ENCODE measurements around the gene OR51A7.
"Not testable (repeated sequence)": the region's sequence is repeated elsewhere in the genome, so short reads cannot be mapped to it uniquely, and the experiment has no call there.

OR51A7 gene

DNA sequence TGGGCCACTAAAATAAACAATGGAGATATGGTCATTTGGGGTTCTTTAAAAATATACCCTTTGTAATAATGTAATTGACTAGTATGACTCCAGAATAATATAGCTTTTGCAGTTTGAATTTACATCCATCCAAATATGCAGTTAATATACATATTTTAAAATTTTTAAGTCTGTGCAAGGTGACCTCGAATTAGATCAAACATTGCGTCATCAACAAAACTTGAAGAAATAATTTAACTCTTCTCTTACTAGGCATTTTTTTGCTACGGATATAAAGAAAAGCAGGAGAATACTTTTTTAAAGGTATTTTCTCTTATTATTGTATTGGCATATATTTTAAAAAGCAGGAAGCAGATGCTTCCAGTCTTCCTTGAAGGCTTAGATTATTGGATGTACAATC lies 33.2 kb downstream of the OR51A7 start:
- Histone ChIP-seq H2AFZ (no peak overlapping the region), H3K4me1 (no peaks in the 10 kb centered on the region), H3K9me3 (ENCODE audit: control insufficient read depth, low read length) (no peaks in the 10 kb centered on the region), H3K4me2 (ENCODE audit: low read length) (no peak overlapping the region), H3K27ac (no peak overlapping the region), H3K27me3 (ENCODE audit: control insufficient read depth, insufficient read depth, low read length) (no peaks in the 10 kb centered on the region), H3K4me3 (ENCODE audit: low read depth, low read length) (no peak overlapping the region), H3K36me3 (ENCODE audit: control insufficient read depth, insufficient read depth, low read length) (no peaks in the 10 kb centered on the region), H3K79me2 (no peaks in the 10 kb centered on the region), H3K9ac (no peak overlapping the region)
- TF ChIP-seq, protein P1, sequence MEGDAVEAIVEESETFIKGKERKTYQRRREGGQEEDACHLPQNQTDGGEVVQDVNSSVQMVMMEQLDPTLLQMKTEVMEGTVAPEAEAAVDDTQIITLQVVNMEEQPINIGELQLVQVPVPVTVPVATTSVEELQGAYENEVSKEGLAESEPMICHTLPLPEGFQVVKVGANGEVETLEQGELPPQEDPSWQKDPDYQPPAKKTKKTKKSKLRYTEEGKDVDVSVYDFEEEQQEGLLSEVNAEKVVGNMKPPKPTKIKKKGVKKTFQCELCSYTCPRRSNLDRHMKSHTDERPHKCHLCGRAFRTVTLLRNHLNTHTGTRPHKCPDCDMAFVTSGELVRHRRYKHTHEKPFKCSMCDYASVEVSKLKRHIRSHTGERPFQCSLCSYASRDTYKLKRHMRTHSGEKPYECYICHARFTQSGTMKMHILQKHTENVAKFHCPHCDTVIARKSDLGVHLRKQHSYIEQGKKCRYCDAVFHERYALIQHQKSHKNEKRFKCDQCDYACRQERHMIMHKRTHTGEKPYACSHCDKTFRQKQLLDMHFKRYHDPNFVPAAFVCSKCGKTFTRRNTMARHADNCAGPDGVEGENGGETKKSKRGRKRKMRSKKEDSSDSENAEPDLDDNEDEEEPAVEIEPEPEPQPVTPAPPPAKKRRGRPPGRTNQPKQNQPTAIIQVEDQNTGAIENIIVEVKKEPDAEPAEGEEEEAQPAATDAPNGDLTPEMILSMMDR (IDR thresholded peaks at IDR 0.05), result no peak

DNA sequence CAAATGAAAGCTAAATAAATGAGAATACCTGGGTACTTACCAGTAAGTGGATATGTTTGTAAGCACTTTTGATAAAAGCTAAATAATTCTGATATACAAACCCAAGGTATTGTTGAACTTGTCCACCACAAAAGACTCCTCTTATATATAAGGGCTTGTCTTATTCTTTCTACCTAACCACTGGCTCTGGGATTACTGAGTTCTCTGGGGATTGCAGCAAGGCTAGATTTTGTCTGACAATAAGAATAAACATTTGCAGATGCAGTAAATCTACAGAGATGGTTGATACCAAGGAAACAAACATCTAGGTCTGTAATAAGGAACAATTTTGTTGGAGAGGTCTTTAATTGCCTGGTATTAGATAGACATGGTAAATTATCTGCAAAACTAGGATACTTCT lies 43.9 kb downstream of the OR51A7 start, which contains the start of gene OR51A4:
Gene OR51A4, minus strand, starts transcription at position 101 of the 400 bp plus-strand sequence. CDS start 505 bp downstream, outside the sequence.
- H3K9me3 ChIP-seq (ENCODE audit: control insufficient read depth, low read length), result no peaks in the 10 kb centered on the region
- H3K36me3 ChIP-seq (ENCODE audit: control insufficient read depth, insufficient read depth, low read length), result no peaks in the 10 kb centered on the region
- TF ChIP-seq, protein P1 (IDR thresholded peaks at IDR 0.05), result no peak
- no peak within 1 kb of the TSS for H3K9ac ChIP-seq
- no peak within 1 kb of the TSS for H3K27ac ChIP-seq
- no peak within 1 kb of the TSS for H2AFZ ChIP-seq
- no peak within 1 kb of the TSS for H3K4me2 ChIP-seq (ENCODE audit: low read length)
- no peaks in the 10 kb centered on the region for H3K27me3 ChIP-seq (ENCODE audit: control insufficient read depth, insufficient read depth, low read length)
- H3K4me3 ChIP-seq (ENCODE audit: low read depth, low read length), result no peak within 1 kb of the TSS
- no peaks in the 10 kb centered on the region for H3K79me2 ChIP-seq
- H3K4me1 ChIP-seq, result no peaks in the 10 kb centered on the region

DNA sequence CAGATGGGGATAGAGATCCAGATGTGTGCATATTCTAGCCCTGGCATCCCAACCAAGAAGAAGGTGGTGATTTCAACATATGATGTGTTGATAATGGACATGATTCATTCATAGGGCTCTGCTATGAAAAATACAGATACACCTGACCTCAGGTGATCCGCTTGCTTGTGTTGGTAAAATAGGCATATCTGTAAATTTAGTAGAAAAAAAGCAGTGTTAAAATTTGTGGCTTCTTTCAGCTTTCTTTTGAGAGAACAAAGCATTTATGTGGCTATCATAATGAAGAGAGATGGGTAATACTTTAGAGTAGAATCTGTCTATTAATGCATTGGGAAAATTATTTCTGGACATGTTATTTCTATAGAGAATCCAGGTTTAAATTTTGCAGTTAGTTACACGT lies 52.0 kb downstream of the OR51A7 start, which contains the start of gene OR51A2:
Gene OR51A2, minus strand, starts transcription at position 101 of the 400 bp plus-strand sequence. Its CDS starts 0 bp downstream, at position 101.
- not testable (repeated sequence) for H3K36me3 ChIP-seq (ENCODE audit: control insufficient read depth, insufficient read depth, low read length); H3K27me3 ChIP-seq (ENCODE audit: control insufficient read depth, insufficient read depth, low read length); H3K9ac ChIP-seq; H3K4me3 ChIP-seq (ENCODE audit: low read depth, low read length); H3K79me2 ChIP-seq; H3K4me2 ChIP-seq (ENCODE audit: low read length); H3K4me1 ChIP-seq; H2AFZ ChIP-seq; H3K27ac ChIP-seq; H3K9me3 ChIP-seq (ENCODE audit: control insufficient read depth, low read length)

DNA sequence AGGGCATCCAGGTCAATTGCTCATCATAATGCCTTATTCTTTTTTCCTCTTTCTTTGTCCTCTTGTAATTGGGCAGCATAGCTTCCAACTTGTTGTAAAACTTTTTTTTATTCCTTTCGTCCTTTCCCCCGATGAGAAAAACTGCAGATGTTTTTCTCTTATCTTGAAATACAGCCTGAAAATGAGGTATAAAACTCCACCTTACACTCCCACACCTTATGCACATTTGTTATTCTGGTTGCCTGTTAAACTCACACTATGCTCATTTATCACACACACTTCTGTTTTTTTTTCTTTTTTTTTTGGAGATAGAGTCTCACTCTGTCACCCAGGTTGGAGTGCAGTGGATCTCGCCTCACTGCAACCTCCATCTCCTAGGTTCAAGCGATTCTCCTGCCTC lies 53.8 kb downstream of the OR51A7 start:
- Histone ChIP-seq H2AFZ (no peak overlapping the region), H3K27ac (no peak overlapping the region)
- TF ChIP-seq, protein P1 (IDR thresholded peaks at IDR 0.05), result no peak

More for the DNA sequence above, 53.8 kb downstream of the OR51A7 start:
- H3K9me3 ChIP-seq (ENCODE audit: control insufficient read depth, low read length), result no peaks in the 10 kb centered on the region
- H3K4me1 ChIP-seq, result no peaks in the 10 kb centered on the region
- no peak overlapping the region for H3K9ac ChIP-seq
- H3K4me3 ChIP-seq (ENCODE audit: low read depth, low read length), result no peak overlapping the region
- H3K36me3 ChIP-seq (ENCODE audit: control insufficient read depth, insufficient read depth, low read length), result no peaks in the 10 kb centered on the region
- H3K27me3 ChIP-seq (ENCODE audit: control insufficient read depth, insufficient read depth, low read length), result no peaks in the 10 kb centered on the region
- no peak overlapping the region for H3K4me2 ChIP-seq (ENCODE audit: low read length)
- no peaks in the 10 kb centered on the region for H3K79me2 ChIP-seq

Data from parathyroid adenoma (tissue), 2 donors.